GM12801 (cell line): ENCODE results near the gene RNF144A.

Experiments used
- TF ChIP-seq, protein P1 (sequence below): IDR thresholded peaks from one replicate; pipeline ENCODE4 v1.5.1; 2011; ENCODE audit warnings: control low read depth; ENCODE audit not compliant: insufficient read length; ENCODE audit errors: extremely low read depth

The RNF144A gene

DNA sequence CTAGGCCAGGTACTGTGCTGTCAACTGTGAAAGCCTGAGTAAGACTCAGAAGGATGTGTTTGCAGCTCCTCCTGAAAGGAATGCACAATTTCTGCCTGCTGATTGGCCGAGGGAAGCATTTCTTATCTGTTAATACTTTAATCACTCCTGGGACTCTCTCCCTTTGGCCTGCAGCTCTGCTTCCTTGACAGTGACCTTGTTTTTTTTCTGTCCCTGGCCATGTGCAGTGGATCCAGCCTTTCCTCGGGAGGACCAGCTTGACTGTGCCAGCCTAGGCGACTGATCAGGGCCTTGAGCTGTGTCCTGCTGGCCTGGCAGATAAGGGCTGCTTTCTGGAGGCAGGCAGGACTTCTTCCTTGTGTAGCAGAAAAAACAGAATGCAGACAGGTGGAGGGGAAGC lies 10.0 kb downstream of the RNF144A start:
- TF ChIP-seq, protein P1, sequence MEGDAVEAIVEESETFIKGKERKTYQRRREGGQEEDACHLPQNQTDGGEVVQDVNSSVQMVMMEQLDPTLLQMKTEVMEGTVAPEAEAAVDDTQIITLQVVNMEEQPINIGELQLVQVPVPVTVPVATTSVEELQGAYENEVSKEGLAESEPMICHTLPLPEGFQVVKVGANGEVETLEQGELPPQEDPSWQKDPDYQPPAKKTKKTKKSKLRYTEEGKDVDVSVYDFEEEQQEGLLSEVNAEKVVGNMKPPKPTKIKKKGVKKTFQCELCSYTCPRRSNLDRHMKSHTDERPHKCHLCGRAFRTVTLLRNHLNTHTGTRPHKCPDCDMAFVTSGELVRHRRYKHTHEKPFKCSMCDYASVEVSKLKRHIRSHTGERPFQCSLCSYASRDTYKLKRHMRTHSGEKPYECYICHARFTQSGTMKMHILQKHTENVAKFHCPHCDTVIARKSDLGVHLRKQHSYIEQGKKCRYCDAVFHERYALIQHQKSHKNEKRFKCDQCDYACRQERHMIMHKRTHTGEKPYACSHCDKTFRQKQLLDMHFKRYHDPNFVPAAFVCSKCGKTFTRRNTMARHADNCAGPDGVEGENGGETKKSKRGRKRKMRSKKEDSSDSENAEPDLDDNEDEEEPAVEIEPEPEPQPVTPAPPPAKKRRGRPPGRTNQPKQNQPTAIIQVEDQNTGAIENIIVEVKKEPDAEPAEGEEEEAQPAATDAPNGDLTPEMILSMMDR: no peak

DNA sequence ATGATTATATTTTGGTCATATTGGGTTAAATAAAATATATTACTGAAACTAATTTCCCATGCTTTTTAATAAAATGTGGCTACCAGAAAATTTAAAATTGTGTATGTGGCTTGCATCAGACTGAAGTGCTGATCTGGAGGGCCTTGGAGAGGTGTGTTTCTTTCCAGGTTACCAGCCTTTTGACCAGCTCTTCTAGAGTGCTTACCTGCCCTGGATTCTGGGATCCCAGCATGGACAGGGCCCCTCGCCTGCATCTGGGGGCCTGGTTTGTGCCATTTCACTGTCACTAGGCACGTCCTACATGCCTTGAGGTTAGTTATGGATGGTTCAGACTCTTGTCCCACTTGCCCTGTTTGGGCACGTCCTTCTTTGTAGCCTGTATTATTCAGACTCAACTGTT lies 10.5 kb downstream of the RNF144A start:
- TF ChIP-seq, protein P1: no peak

DNA sequence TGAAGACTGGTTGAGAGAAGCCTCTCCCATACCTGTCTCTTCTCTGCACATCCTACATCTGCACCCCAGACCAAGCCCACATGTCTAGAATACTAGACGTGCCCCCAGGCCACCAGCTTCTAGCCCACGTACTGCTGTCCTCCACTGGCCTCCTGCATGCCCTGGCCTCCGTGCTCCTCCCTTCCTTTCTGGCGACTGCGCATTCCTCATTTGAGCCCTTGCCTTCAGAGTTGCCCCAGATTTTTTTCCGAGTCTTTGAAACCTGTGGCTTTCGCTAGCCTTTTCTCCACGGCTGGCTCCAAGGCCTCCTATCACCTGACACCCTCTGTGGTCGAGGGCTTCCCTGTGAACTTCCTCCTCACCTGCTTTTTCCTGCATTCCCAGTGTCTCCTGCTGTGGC lies 11.2 kb downstream of the RNF144A start:
- TF ChIP-seq, protein P1: no peak

DNA sequence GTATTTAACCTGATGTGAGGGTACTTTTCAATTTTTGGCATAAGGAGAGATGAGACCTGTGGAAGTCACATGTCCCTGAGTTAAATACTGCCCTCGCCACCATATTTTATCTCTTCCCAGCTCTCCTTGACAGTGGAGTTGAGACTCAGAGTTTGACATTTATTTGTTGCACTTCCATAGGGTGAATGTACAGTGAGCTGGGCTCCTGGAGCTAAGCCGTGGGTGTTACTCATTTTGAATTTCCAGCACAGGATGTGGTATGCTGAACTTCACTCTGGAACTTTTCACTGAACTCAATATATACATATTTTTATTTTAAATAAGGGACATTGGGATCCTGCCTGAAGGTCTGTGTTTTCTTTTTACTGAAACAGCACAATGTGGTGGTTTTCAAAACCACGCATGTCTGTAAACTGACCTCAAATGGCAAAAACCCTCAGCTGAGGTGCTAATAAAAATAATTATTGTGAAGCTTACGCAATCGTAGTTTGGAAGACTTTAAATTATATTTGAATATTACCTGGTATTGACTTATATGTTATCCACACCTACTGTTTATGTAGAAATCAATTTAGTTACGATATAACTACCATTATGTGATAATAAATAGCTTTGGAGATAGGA lies 12.1 kb downstream of the RNF144A start:
- TF ChIP-seq, protein P1: no peak

GRCh38 chr2:6930923-6931647 lies 13.9 kb downstream of the RNF144A start:
- TF ChIP-seq, protein P1: no peak

GRCh38 chr2:6931753-6932152 lies 14.5 kb downstream of the RNF144A start:
- TF ChIP-seq, protein P1: no peak

GRCh38 chr2:6932206-6932605 lies 15.0 kb downstream of the RNF144A start:
- TF ChIP-seq, protein P1: no peak
